Subcutaneous adipose tissue (tissue), 4 donors: ENCODE results near the gene SYT12. TPM values are rescaled to one million over a fixed set of nuclear protein-coding genes. Genes with fewer than 3 reads are reported as not detected.

Experiments
- total RNA-seq, 4 donors: library from RNA; depleted of rRNA; stranded (reverse); fragments of >200 nt; gene quantifications; one replicate each; pipeline ENCODE4 v1.1.0, GENCODE V29; 2016
- TF ChIP-seq, protein P1 (sequence below): fragments of 450-650 bp; IDR thresholded peaks from one replicate; pipeline ENCODE4 v1.5.1; 2016; ENCODE audit warnings: low read depth, mild to moderate bottlenecking, control low read depth, antibody characterized with exemption, moderate library complexity

The SYT12 gene
- total RNA-seq, 4 donors from 2014 or later, result 0.16 to 0.44 (median 0.36) TPM

DNA sequence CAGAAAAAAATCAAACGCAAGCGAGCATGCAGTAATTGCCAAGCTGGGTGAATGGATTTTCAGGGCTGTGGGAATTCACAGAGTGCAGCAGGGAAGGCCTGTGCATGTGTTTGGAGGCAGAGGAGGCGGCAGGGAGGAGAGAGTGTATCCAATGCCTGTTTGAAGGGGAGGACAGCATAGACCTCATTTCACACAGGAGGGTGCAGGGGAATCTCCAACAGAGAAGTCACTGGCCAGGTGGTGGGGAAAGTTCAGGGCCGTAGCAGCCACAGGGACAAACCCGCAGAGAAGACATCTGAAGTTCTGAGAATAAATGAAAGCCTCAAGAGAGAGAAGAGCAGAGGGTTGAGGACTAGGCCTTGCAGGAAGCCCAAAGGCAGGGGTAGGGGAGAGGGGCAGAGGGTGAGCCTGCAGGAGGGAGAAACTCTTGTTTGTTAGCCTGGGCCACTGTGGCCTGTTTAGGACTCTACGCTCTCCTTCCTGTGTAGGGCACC lies 76.9 kb downstream of the SYT12 start:
- TF ChIP-seq, protein P1, sequence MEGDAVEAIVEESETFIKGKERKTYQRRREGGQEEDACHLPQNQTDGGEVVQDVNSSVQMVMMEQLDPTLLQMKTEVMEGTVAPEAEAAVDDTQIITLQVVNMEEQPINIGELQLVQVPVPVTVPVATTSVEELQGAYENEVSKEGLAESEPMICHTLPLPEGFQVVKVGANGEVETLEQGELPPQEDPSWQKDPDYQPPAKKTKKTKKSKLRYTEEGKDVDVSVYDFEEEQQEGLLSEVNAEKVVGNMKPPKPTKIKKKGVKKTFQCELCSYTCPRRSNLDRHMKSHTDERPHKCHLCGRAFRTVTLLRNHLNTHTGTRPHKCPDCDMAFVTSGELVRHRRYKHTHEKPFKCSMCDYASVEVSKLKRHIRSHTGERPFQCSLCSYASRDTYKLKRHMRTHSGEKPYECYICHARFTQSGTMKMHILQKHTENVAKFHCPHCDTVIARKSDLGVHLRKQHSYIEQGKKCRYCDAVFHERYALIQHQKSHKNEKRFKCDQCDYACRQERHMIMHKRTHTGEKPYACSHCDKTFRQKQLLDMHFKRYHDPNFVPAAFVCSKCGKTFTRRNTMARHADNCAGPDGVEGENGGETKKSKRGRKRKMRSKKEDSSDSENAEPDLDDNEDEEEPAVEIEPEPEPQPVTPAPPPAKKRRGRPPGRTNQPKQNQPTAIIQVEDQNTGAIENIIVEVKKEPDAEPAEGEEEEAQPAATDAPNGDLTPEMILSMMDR, result no peak

Other genes starting within 250 kb of the SYT12 start
- 10 to 100 TPM in 3 of 4 donors, 1 to 10 TPM in 1; 8.8 to 13.4 (median 11.7) TPM for gene RCE1, start 179.7 kb upstream of the SYT12 start, total RNA-seq
- gene LRFN4, start 166.1 kb upstream of the SYT12 start, total RNA-seq, result 10 to 100 TPM in 2 of 4 donors, 1 to 10 TPM in 2; 6.8 to 21.5 (median 9.8) TPM
- gene PC, start 64.8 kb upstream of the SYT12 start, total RNA-seq, result 100 to 1,000 TPM; 154 to 535 (median 195) TPM
- not detected for gene C11orf86, start 47.8 kb upstream of the SYT12 start, total RNA-seq
- gene RHOD, start 33.7 kb downstream of the SYT12 start, total RNA-seq, result 10 to 100 TPM in 2 of 4 donors, 1 to 10 TPM in 2; 8.6 to 21.4 (median 13.9) TPM
- gene KDM2A, start 96.1 kb downstream of the SYT12 start, total RNA-seq, result 100 to 1,000 TPM in 1 of 4 donors, 10 to 100 TPM in 3; 52.2 to 104 (median 75.7) TPM
- 10 to 100 TPM; 39.8 to 72.5 (median 47.8) TPM for gene GRK2, start 243.3 kb downstream of the SYT12 start, total RNA-seq